ENCODE measurements around the gene GRB7. TPM values are rescaled to one million over a fixed set of nuclear protein-coding genes. Genes with fewer than 3 reads are reported as not detected.

Gene GRB7
- total and polyA plus RNA-seq, 2 donors (not counting 3 experiments of a cell fraction or from before 2014, with no cell fraction given): 0.04 TPM; not detected in 1

DNA sequence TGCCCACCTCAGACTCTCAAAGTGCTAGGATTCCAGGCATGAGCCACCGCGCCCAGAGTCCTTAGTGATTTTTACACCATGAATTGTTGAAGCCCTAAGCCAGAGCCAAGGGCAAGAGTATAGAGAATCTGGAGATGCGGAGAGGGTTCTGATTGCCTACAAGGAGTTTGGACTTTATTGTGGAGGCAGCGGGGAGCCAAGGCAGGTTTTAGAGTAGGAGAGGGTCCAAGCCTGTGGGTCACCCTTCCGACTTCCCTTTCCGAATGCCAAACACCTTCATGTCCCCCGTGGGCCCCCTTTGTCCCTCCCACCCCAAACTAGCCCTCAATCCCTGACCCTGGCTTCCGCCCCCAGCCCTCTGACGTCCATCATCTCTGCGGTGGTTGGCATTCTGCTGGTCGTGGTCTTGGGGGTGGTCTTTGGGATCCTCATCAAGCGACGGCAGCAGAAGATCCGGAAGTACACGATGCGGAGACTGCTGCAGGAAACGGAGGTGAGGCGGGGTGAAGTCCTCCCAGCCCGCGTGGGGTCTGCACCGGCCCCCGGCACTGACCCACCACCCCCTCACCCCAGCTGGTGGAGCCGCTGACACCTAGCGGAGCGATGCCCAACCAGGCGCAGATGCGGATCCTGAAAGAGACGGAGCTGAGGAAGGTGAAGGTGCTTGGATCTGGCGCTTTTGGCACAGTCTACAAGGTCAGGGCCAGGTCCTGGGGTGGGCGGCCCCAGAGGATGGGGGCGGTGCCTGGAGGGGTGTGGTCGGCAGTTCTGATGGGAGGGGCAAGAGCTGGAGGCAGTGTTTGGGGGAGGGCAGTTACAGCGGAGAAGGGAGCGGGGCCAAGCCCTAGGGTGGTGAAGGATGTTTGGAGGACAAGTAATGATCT lies 14.5 kb upstream of the GRB7 start:
- POLR2A ChIA-PET: no interaction called here
- no peak overlapping the region for H2AFZ ChIP-seq (ENCODE audit: low read depth, low read length)
- no peak overlapping the region for H3K9ac ChIP-seq (replicated peaks; ENCODE audit: extremely low read depth, insufficient read depth, low read length)
- DNase-seq (ENCODE audit: low read depth, low spot score) (no peak), FAIRE-seq (no peak)
- H4K20me1 ChIP-seq (replicated peaks; ENCODE audit: control insufficient read depth, extremely low read depth, insufficient read depth, low read length): no peaks in the 10 kb centered on the region
- H3K9me3 ChIP-seq (replicated peaks; ENCODE audit: control insufficient read depth, insufficient read depth, low read length): no peaks in the 10 kb centered on the region
- H3K4me3 ChIP-seq (replicated peaks in 1 of 3; ENCODE audit: insufficient read depth in 1 of 3, low read depth in 1 of 3, low read length in 3 of 3): no peak overlapping the region
- no peak overlapping the region for H3K27ac ChIP-seq (ENCODE audit: insufficient read depth, low read depth, low read length)
- H3K36me3 ChIP-seq (ENCODE audit: control insufficient read depth in 2 of 2, extremely low read depth in 1 of 2, insufficient read depth in 2 of 2, low read length in 2 of 2): no peaks in the 10 kb centered on the region
- CTCF ChIA-PET: interaction anchor here (0.6 kb wide), 1 partner anchor 101 kb away, joined by 3 read pairs; no protein-coding TSS in a partner anchor
- no peaks in the 10 kb centered on the region for H3K9me1 ChIP-seq (replicated peaks; ENCODE audit: control insufficient read depth, extremely low read depth, insufficient read depth, low read length)
- no peaks in the 10 kb centered on the region for H3K27me3 ChIP-seq (ENCODE audit: control insufficient read depth in 2 of 2, insufficient read depth in 2 of 2, low read length in 2 of 2)
- H3K79me2 ChIP-seq (ENCODE audit: control insufficient read depth, insufficient read depth, low read length): no peaks in the 10 kb centered on the region
- no TSS peak for BruUV-seq (replicated peaks)
- intact Hi-C loops (cut with micrococcal nuclease): no loop called here
- no peak for TF ChIP-seq CTCF (IDR thresholded peaks at IDR 0.05; ENCODE audit: extremely low read depth in 1 of 2, insufficient read depth in 1 of 2, low read depth in 1 of 2, low read length in 2 of 2)
- no peak for TF ChIP-seq POLR2AphosphoS5 (IDR thresholded peaks at IDR 0.05; ENCODE audit: insufficient read depth, low read depth, low read length)
- TF ChIP-seq POLR2A (IDR thresholded peaks at IDR 0.05; ENCODE audit: low read depth, low read length): no peak
- no peak for TF ChIP-seq GATA2 (IDR thresholded peaks at IDR 0.05; ENCODE audit: insufficient read depth, insufficient read length, low read depth, low read length)
- no peak for TF ChIP-seq MAX (IDR thresholded peaks at IDR 0.05; ENCODE audit: insufficient read depth, insufficient read length)
- no peak for TF ChIP-seq EZH2 (IDR thresholded peaks at IDR 0.05; ENCODE audit: borderline replicate concordance, low read depth, low read length, severe bottlenecking)
- no peak for TF ChIP-seq FOS (IDR thresholded peaks at IDR 0.05; ENCODE audit: borderline replicate concordance, insufficient read depth, low read length)
- TF ChIP-seq MYC (IDR thresholded peaks at IDR 0.05; ENCODE audit: low read depth, low read length): no peak
- no peak for TF ChIP-seq JUN (IDR thresholded peaks at IDR 0.05; ENCODE audit: borderline replicate concordance, insufficient read depth, insufficient read length, low read depth)
- no peak overlapping the region for H3K4me2 ChIP-seq (ENCODE audit: insufficient read depth, low read length)
- H3K4me1 ChIP-seq (ENCODE audit: control insufficient read depth, extremely low read depth, insufficient read depth, low read length): peaks cover 17% of the 10 kb centered on the region
- dilution Hi-C loops (cut with MboI; ENCODE audit: extremely low pct_ligation_motif_present, low sequenced_read_pairs): no loop called here

All from endothelial cell of umbilical vein (primary cell).